Peyer's patch (tissue), 4 donors: Measurements from ENCODE around the gene GHRH.

Experiments
- POLR2A ChIP-seq, 2 donors: fragments of 450-650 bp; IDR thresholded peaks; one replicate each; pipeline ENCODE4 v1.5.1; 2017; ENCODE audit warnings: antibody characterized with exemption in 2 of 2, mild to moderate bottlenecking in 2 of 2, moderate library complexity in 2 of 2
- TF ChIP-seq, protein P1 (sequence below), 6 experiments: fragments of 450-650 bp in 4 of 6; fragments of 200-600 bp in 2 of 6; sonication (generic) in 1 of 6; IDR thresholded peaks; one replicate each; pipeline ENCODE4 v1.5.1; 2017 to 2019; ENCODE audit warnings: antibody characterized with exemption in 6 of 6, mild to moderate bottlenecking in 3 of 6, moderate library complexity in 1 of 6

DNA sequence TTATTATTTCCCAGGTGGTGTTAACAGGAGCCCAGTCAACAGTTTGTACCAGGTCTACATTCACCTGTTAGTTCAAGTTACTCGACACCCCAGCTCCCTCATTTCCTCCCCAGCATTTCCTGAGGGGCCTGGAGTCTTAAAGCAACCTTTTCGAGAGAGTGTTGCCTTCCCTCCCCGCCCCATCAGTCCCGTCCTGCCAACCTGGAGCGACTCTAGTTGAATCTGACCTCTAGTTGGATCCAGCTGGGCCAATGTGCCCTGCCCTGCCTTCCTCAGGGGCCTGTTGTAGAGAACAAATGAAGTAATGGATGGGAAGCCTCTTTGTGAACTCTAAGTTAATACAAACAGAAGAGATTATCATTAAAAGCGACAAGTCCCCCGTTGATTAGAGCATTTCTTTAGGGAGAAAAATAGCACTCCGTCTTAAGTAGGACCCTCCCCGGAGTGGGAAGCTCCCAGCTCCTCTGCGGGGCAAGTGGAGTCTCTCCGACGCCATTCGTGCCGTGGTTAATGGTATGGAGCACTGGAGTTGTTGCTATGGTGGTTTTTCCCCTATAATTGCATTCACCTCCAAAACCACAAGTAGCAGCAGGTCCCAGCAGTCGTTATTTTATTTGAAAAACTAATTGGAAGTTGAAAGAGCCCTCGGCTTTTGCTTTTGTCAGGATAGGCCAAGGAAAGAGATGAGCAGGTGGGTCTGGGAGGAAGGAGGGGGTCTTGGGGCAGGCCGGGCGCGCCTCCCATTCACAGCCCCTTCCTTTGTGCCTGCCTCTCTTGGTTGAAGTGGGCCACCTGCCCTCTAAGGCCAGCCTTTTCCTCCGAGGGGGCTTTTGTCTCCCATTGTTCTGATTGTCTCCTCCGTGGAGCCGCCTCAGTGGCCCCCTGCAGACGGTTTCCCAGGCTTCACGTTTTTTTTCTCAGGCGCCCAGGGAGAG lies 16.1 kb downstream of the GHRH start:
- no peak for TF ChIP-seq POLR2A (IDR thresholded peaks at IDR 0.05)
- TF ChIP-seq, protein P1, sequence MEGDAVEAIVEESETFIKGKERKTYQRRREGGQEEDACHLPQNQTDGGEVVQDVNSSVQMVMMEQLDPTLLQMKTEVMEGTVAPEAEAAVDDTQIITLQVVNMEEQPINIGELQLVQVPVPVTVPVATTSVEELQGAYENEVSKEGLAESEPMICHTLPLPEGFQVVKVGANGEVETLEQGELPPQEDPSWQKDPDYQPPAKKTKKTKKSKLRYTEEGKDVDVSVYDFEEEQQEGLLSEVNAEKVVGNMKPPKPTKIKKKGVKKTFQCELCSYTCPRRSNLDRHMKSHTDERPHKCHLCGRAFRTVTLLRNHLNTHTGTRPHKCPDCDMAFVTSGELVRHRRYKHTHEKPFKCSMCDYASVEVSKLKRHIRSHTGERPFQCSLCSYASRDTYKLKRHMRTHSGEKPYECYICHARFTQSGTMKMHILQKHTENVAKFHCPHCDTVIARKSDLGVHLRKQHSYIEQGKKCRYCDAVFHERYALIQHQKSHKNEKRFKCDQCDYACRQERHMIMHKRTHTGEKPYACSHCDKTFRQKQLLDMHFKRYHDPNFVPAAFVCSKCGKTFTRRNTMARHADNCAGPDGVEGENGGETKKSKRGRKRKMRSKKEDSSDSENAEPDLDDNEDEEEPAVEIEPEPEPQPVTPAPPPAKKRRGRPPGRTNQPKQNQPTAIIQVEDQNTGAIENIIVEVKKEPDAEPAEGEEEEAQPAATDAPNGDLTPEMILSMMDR (IDR thresholded peaks at IDR 0.05): no peak
